WERI-Rb-1 (cell line): ENCODE measurements around the gene EXD2.
A peak's percentile ranks its signal among the peaks of the same experiment; 100 is the strongest.

Experiments used
- DNase-seq: peaks from one replicate; pipeline ENCODE4 v3.0.0-alpha.2; 2020
- H3K27ac ChIP-seq: fragments of 250-450 bp; sonication (Bioruptor Pico); 2 replicates; pipeline ENCODE4 v1.5.1; 2020; ENCODE audit warnings: mild to moderate bottlenecking, moderate library complexity
- H3K27me3 ChIP-seq: fragments of 250-450 bp; sonication (Bioruptor Pico); 2 replicates; pipeline ENCODE4 v1.5.1; 2021; ENCODE audit warnings: mild to moderate bottlenecking, low read depth, moderate library complexity; ENCODE audit not compliant: insufficient read depth, severe bottlenecking
- H3K36me3 ChIP-seq: fragments of 250-450 bp; sonication (Bioruptor Pico); 2 replicates; pipeline ENCODE4 v1.5.1; 2020; ENCODE audit warnings: mild to moderate bottlenecking, moderate library complexity
- H3K4me3 ChIP-seq: 2 replicates; pipeline ENCODE4 v1.5.1; 2011; ENCODE audit warnings: low read depth, mild to moderate bottlenecking, control low read depth, low read length
- H3K9me3 ChIP-seq: fragments of 250-450 bp; sonication (Bioruptor Pico); 2 replicates; pipeline ENCODE4 v1.5.1; 2021; ENCODE audit warnings: mild to moderate bottlenecking, moderate library complexity; ENCODE audit not compliant: severe bottlenecking
- CTCF ChIP-seq: IDR thresholded peaks from 2 replicates; pipeline ENCODE4 v1.5.1; 2011; ENCODE audit warnings: low read depth, mild to moderate bottlenecking, control low read depth, inconsistent platforms, low read length

The EXD2 gene

GRCh38 chr14:69191340-69192111, at the start of gene EXD2:
TSS of gene EXD2 (plus strand) at chr14:69191498. CDS start at chr14:69209471, 17,973 bp downstream.
- no peak for TF ChIP-seq CTCF
- peak within 1 kb of the TSS; percentile 80 for H3K27ac ChIP-seq
- DNase-seq = peak; percentile 94
- no peaks in the 10 kb centered on the region for H3K27me3 ChIP-seq
- peak within 1 kb of the TSS; percentile 92 for H3K4me3 ChIP-seq
- no peaks in the 10 kb centered on the region for H3K9me3 ChIP-seq
- H3K36me3 ChIP-seq = no peaks in the 10 kb centered on the region

DNA sequence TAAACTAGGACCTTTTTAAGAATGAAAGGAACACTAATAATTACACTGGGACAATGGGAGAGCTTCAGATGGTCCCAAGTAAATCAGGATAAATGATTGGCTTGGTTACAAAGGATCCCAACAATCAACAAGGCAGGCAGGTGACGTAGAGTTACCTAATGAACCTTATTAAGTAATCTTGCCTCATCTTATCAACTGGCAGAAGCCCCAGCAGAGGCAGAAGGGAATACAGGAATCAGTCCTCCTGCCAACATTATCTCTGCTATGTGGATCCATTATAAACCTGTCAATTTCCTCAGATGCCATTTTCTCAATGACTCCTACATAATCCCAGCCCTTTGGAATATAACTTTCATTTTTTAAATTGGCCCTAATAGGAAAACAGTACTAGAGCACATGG, 49.7 kb upstream of the EXD2 start:
- Histone ChIP-seq H3K36me3 (no peaks in the 10 kb centered on the region; the same call in 1 of the 2 replicates), H3K27me3 (no peaks in the 10 kb centered on the region), H3K4me3 (no peak overlapping the region), H3K9me3 (no peaks in the 10 kb centered on the region), H3K27ac (no peak overlapping the region)
- no peak for DNase-seq
- TF ChIP-seq CTCF = no peak

GRCh38 chr14:69142101-69142500, 49.2 kb upstream of the EXD2 start:
- H3K36me3 ChIP-seq = peaks cover 2% of the 10 kb centered on the region
- no peak for DNase-seq
- no peak overlapping the region for H3K4me3 ChIP-seq
- no peaks in the 10 kb centered on the region for H3K9me3 ChIP-seq
- no peak overlapping the region for H3K27ac ChIP-seq
- no peak for TF ChIP-seq CTCF
- H3K27me3 ChIP-seq = no peaks in the 10 kb centered on the region

- H3K36me3 ChIP-seq = peaks cover 13% of the 10 kb centered on the region
- DNase-seq = no peak
- no peaks in the 10 kb centered on the region for H3K9me3 ChIP-seq
- no peak for TF ChIP-seq CTCF
- H3K27me3 ChIP-seq = no peaks in the 10 kb centered on the region
- H3K4me3 ChIP-seq = no peak overlapping the region
- H3K27ac ChIP-seq = no peak overlapping the region
Observed at GRCh38 chr14:69149461-69150244, 41.6 kb upstream of the EXD2 start.

- H3K27ac ChIP-seq = peak overlapping the region; percentile 83
- peaks cover 13% of the 10 kb centered on the region for H3K36me3 ChIP-seq
- no peaks in the 10 kb centered on the region for H3K27me3 ChIP-seq
- H3K4me3 ChIP-seq = peak overlapping the region; percentile 98
- peak; percentile 90 for DNase-seq
- peak; percentile 61 for TF ChIP-seq CTCF
- H3K9me3 ChIP-seq = no peaks in the 10 kb centered on the region
Observed at GRCh38 chr14:69151458-69152180, 39.7 kb upstream of the EXD2 start.
